ENCODE results near the gene MTR. TPM values are rescaled to one million over a fixed set of nuclear protein-coding genes. Genes with fewer than 3 reads are reported as not detected.
A peak's percentile ranks its signal among the peaks of the same experiment; 100 is the strongest.

Gene MTR
- total and polyA plus RNA-seq, 2 experiments from 2014 or later = 23.9 to 61.7 TPM

- H3K27ac ChIP-seq = peak overlapping the region; percentile 95
- no peaks in the 10 kb centered on the region for H3K27me3 ChIP-seq
- peaks cover 30% of the 10 kb centered on the region for H3K4me1 ChIP-seq (ENCODE audit: low read depth)
- no peaks in the 10 kb centered on the region for H3K36me3 ChIP-seq
- H3K4me3 ChIP-seq = no peak overlapping the region
- no peak for TF ChIP-seq CTCF (IDR thresholded peaks at IDR 0.05; ENCODE audit: low read depth, low read length)
- DNase-seq (ENCODE audit: low read depth in 1 of 2, low spot score in 1 of 2) = peak in 1 of 2 donors; percentile 61
- no peaks in the 10 kb centered on the region for H3K9me3 ChIP-seq (ENCODE audit: low read depth)
Measured at GRCh38 chr1:236952246-236953003, 157.3 kb downstream of the MTR start.

DNA sequence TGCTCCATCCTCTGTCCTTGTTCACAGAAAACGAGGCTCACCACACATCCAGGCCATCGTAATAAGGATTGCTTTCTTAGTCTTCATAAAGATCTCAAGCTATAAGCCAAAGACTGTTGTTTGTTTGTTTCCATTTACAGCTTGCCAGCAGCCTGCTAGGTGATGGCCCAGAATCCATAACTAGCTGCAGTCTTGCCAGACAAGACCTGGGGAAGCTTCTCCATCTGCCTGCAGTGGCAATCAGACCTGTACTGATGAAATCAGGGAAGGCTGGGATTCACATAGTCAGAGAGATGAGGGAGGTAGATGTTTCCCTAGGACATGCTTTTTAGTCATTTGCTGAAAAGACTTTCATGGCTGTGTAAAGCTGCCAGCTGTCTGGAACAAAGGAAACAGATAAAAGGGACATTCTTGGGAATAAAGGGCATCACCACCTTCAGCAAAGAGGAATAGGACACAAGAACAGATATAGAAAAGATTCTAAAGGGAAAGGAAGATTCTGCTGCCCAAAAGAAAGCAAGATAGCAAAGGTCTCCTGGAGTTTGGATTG is 158.1 kb downstream of the MTR start:
- H3K4me3 ChIP-seq = no peak overlapping the region

More for the DNA sequence above, 158.1 kb downstream of the MTR start:
- no peak for TF ChIP-seq CTCF (IDR thresholded peaks at IDR 0.05; ENCODE audit: low read depth, low read length)
- no peaks in the 10 kb centered on the region for H3K36me3 ChIP-seq
- H3K27ac ChIP-seq = peak overlapping the region; percentile 95
- no peaks in the 10 kb centered on the region for H3K9me3 ChIP-seq (ENCODE audit: low read depth)
- no peak for DNase-seq (ENCODE audit: low read depth in 1 of 2, low spot score in 1 of 2)
- H3K4me1 ChIP-seq (ENCODE audit: low read depth) = peaks cover 25% of the 10 kb centered on the region
- no peaks in the 10 kb centered on the region for H3K27me3 ChIP-seq

Other genes starting within 250 kb of the MTR start
- gene HEATR1, start 190.8 kb upstream of the MTR start, total RNA-seq = 8.2 and 11.9 TPM in 2 replicates
- 6.6 and 13.4 TPM in 2 replicates for gene HEATR1, start 190.8 kb upstream of the MTR start, polyA plus RNA-seq
- gene ACTN2, start 108.8 kb upstream of the MTR start, total RNA-seq = 276 and 303 TPM in 2 replicates
- gene ACTN2, start 108.8 kb upstream of the MTR start, polyA plus RNA-seq = 785 and 814 TPM in 2 replicates
- gene MT1HL1, start 209.1 kb downstream of the MTR start, total RNA-seq = not detected in 2 replicates
- gene MT1HL1, start 209.1 kb downstream of the MTR start, polyA plus RNA-seq = not detected in 2 replicates
- 87.1 and 155 TPM in 2 replicates for gene RYR2, start 246.9 kb downstream of the MTR start, total RNA-seq
- gene RYR2, start 246.9 kb downstream of the MTR start, polyA plus RNA-seq = 29.8 and 34.4 TPM in 2 replicates